ENCODE data around the gene MOB3B.

Gene MOB3B

DNA sequence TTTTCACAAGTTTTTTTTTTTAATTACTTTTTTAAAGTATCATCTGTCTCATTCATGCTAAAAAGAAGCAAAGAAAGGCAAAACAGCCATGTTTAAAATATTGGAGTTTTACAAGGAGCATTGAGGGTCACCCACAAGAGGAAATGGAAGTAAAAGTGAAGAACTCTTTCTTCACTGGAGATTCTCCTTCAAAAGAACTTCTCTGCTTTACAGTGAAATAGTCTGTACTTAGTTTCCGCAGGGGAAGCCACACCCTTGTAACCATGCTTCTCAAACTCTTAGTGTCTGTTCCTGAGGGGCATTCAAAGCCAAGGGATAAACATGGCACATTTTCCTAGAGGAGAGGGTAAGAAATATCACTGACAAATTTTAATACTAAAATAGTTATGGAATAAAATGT is 35.1 kb upstream of the MOB3B start:
- no peak overlapping the region for H3K9ac ChIP-seq (ENCODE audit: low read depth in 1 of 2, low read length in 2 of 2)
- no peaks in the 10 kb centered on the region for H3K9me3 ChIP-seq (ENCODE audit: control insufficient read depth in 1 of 2, low read length in 2 of 2)
- H3K4me3 ChIP-seq (ENCODE audit: low read depth in 1 of 2, low read length in 2 of 2), result no peak overlapping the region
- H3K27ac ChIP-seq (ENCODE audit: low read depth, low read length), result no peak overlapping the region
- H3K27me3 ChIP-seq (ENCODE audit: control insufficient read depth in 1 of 2, insufficient read depth in 2 of 2, low read length in 2 of 2), result no peaks in the 10 kb centered on the region
- H3K4me1 ChIP-seq (ENCODE audit: control insufficient read depth in 1 of 2, insufficient read depth in 2 of 2, low read length in 2 of 2), result peaks cover 0 to 3% of the 10 kb centered on the region in 2 donors
- H3K36me3 ChIP-seq (ENCODE audit: control insufficient read depth in 1 of 2, insufficient read depth in 2 of 2, low read length in 2 of 2), result peaks cover 10 to 12% of the 10 kb centered on the region in 2 donors

DNA sequence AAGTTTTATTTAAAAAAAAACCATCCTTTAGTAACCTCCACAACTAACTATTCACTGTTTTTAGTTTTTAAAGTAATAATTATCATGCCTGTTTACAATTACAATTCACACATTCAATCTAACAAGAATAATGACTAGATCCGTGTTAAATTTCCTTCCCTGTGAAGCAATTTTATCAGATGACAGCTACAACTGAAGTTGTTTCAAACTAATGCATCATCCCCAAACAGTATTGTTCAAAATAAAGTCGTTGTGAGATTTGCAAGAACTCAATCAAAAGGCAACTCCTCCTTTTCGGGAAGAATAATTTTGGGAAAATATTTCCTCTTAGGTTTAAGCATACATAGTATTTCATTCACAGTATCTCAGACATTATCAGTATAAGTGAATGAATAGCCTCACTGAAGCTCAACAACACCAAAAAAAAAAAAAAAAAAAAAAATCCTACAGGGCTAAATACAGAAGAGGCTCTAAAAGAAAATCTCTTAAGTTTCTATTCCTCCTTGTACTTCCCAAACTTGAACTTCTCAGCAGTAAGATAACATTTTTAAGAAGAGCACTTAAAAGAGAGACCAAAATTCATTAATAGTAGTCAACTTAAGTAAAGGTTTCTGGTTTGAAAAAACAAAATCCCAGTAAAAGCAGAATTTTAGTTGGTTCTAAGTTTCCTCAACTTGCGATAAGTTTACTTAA is 34.3 kb upstream of the MOB3B start:
- Histone ChIP-seq H3K4me3 (ENCODE audit: low read depth in 1 of 2, low read length in 2 of 2) (no peak overlapping the region), H3K36me3 (ENCODE audit: control insufficient read depth in 1 of 2, insufficient read depth in 2 of 2, low read length in 2 of 2) (peaks cover 10 to 12% of the 10 kb centered on the region in 2 donors), H3K4me1 (ENCODE audit: control insufficient read depth in 1 of 2, insufficient read depth in 2 of 2, low read length in 2 of 2) (no peaks in the 10 kb centered on the region), H3K9ac (ENCODE audit: low read depth in 1 of 2, low read length in 2 of 2) (no peak overlapping the region), H3K27ac (ENCODE audit: low read depth, low read length) (no peak overlapping the region), H3K27me3 (ENCODE audit: control insufficient read depth in 1 of 2, insufficient read depth in 2 of 2, low read length in 2 of 2) (no peaks in the 10 kb centered on the region), H3K9me3 (ENCODE audit: control insufficient read depth in 1 of 2, low read length in 2 of 2) (no peaks in the 10 kb centered on the region)

GRCh38 chr9:27561685-27562084 is 32.1 kb upstream of the MOB3B start:
- H3K9ac ChIP-seq (ENCODE audit: low read depth in 1 of 2, low read length in 2 of 2), result no peak overlapping the region
- H3K27me3 ChIP-seq (ENCODE audit: control insufficient read depth in 1 of 2, insufficient read depth in 2 of 2, low read length in 2 of 2), result no peaks in the 10 kb centered on the region
- no peaks in the 10 kb centered on the region for H3K9me3 ChIP-seq (ENCODE audit: control insufficient read depth in 1 of 2, low read length in 2 of 2)
- H3K27ac ChIP-seq (ENCODE audit: low read depth, low read length), result no peak overlapping the region
- H3K4me3 ChIP-seq (ENCODE audit: low read depth in 1 of 2, low read length in 2 of 2), result no peak overlapping the region
- no peaks in the 10 kb centered on the region for H3K4me1 ChIP-seq (ENCODE audit: control insufficient read depth in 1 of 2, insufficient read depth in 2 of 2, low read length in 2 of 2)
- H3K36me3 ChIP-seq (ENCODE audit: control insufficient read depth in 1 of 2, insufficient read depth in 2 of 2, low read length in 2 of 2), result peaks cover 11 to 19% of the 10 kb centered on the region in 2 donors

- peaks cover 9 to 29% of the 10 kb centered on the region in 2 donors for H3K36me3 ChIP-seq (ENCODE audit: control insufficient read depth in 1 of 2, insufficient read depth in 2 of 2, low read length in 2 of 2)
- H3K4me1 ChIP-seq (ENCODE audit: control insufficient read depth in 1 of 2, insufficient read depth in 2 of 2, low read length in 2 of 2), result no peaks in the 10 kb centered on the region
- H3K9me3 ChIP-seq (ENCODE audit: control insufficient read depth in 1 of 2, low read length in 2 of 2), result no peaks in the 10 kb centered on the region
- H3K27me3 ChIP-seq (ENCODE audit: control insufficient read depth in 1 of 2, insufficient read depth in 2 of 2, low read length in 2 of 2), result no peaks in the 10 kb centered on the region
- no peak overlapping the region for H3K4me3 ChIP-seq (ENCODE audit: low read depth in 1 of 2, low read length in 2 of 2)
- H3K27ac ChIP-seq (ENCODE audit: low read depth, low read length), result no peak overlapping the region
- H3K9ac ChIP-seq (ENCODE audit: low read depth in 1 of 2, low read length in 2 of 2), result no peak overlapping the region
Observed at GRCh38 chr9:27560457-27560856, 30.8 kb upstream of the MOB3B start.

DNA sequence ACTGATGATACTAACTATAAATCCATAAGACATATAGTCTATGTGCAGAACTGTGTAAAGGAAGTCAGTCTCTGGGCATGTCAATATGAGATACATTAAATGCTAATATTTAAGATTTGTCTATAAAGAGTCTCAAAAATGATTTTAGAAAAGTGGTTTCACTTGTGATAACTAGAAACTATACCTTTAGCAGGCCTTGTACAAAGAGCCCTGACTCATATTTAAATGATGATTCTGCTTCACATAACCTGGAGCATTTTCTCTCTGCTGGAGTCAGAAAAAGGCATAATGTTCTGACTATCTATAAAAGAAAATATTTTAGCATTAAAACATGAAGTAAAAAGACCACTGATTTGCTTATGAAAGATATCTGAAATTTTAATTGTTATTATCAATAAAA is 28.7 kb upstream of the MOB3B start:
- Histone ChIP-seq H3K4me3 (ENCODE audit: low read depth in 1 of 2, low read length in 2 of 2) (no peak overlapping the region), H3K9me3 (ENCODE audit: control insufficient read depth in 1 of 2, low read length in 2 of 2) (no peaks in the 10 kb centered on the region), H3K36me3 (ENCODE audit: control insufficient read depth in 1 of 2, insufficient read depth in 2 of 2, low read length in 2 of 2) (peaks cover 9 to 30% of the 10 kb centered on the region in 2 donors), H3K27ac (ENCODE audit: low read depth, low read length) (no peak overlapping the region), H3K27me3 (ENCODE audit: control insufficient read depth in 1 of 2, insufficient read depth in 2 of 2, low read length in 2 of 2) (no peaks in the 10 kb centered on the region), H3K9ac (ENCODE audit: low read depth in 1 of 2, low read length in 2 of 2) (no peak overlapping the region), H3K4me1 (ENCODE audit: control insufficient read depth in 1 of 2, insufficient read depth in 2 of 2, low read length in 2 of 2) (no peaks in the 10 kb centered on the region)

- Histone ChIP-seq H3K4me1 (ENCODE audit: control insufficient read depth in 1 of 2, insufficient read depth in 2 of 2, low read length in 2 of 2) (no peaks in the 10 kb centered on the region), H3K9me3 (ENCODE audit: control insufficient read depth in 1 of 2, low read length in 2 of 2) (no peaks in the 10 kb centered on the region), H3K9ac (ENCODE audit: low read depth in 1 of 2, low read length in 2 of 2) (no peak overlapping the region), H3K27me3 (ENCODE audit: control insufficient read depth in 1 of 2, insufficient read depth in 2 of 2, low read length in 2 of 2) (no peaks in the 10 kb centered on the region), H3K4me3 (ENCODE audit: low read depth in 1 of 2, low read length in 2 of 2) (no peak overlapping the region), H3K27ac (ENCODE audit: low read depth, low read length) (no peak overlapping the region), H3K36me3 (ENCODE audit: control insufficient read depth in 1 of 2, insufficient read depth in 2 of 2, low read length in 2 of 2) (peaks cover 9 to 39% of the 10 kb centered on the region in 2 donors)
Observed at GRCh38 chr9:27556470-27556869, 26.9 kb upstream of the MOB3B start.

GRCh38 chr9:27554712-27555111 is 25.1 kb upstream of the MOB3B start:
- no peak overlapping the region for H3K9ac ChIP-seq (ENCODE audit: low read depth in 1 of 2, low read length in 2 of 2)
- no peak overlapping the region for H3K4me3 ChIP-seq (ENCODE audit: low read depth in 1 of 2, low read length in 2 of 2)
- H3K9me3 ChIP-seq (ENCODE audit: control insufficient read depth in 1 of 2, low read length in 2 of 2), result no peaks in the 10 kb centered on the region
- H3K27me3 ChIP-seq (ENCODE audit: control insufficient read depth in 1 of 2, insufficient read depth in 2 of 2, low read length in 2 of 2), result no peaks in the 10 kb centered on the region
- H3K36me3 ChIP-seq (ENCODE audit: control insufficient read depth in 1 of 2, insufficient read depth in 2 of 2, low read length in 2 of 2), result peaks cover 13 to 34% of the 10 kb centered on the region in 2 donors
- no peak overlapping the region for H3K27ac ChIP-seq (ENCODE audit: low read depth, low read length)
- H3K4me1 ChIP-seq (ENCODE audit: control insufficient read depth in 1 of 2, insufficient read depth in 2 of 2, low read length in 2 of 2), result no peaks in the 10 kb centered on the region

DNA sequence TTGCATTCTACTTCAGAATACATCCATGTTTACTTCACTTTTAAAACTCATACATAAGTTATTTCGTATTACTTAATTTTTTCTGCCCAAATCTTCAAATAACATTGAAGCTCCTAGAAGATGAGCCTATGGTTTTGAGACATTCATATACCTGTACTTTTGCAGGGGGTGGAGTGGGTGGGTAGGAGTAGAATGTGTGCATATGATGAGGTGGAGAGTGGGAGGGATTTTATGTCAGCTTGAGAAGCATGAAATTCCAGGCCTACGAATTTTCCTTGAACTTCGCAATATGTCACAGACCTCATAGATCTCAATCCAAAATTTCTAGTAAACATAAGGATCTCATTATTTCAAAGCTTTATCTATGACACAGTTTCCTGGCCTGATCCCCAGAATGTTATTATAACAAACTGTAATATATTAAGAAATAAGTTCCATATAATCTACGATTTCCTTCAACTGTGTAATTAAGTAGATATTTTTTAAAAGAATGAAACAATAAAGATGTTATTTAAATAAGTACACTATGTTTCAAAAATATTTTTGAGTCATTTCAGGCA is 19.7 kb upstream of the MOB3B start:
- H3K4me3 ChIP-seq (ENCODE audit: low read depth in 1 of 2, low read length in 2 of 2), result no peak overlapping the region
- no peaks in the 10 kb centered on the region for H3K4me1 ChIP-seq (ENCODE audit: control insufficient read depth in 1 of 2, insufficient read depth in 2 of 2, low read length in 2 of 2)
- peaks cover 8 to 19% of the 10 kb centered on the region in 2 donors for H3K36me3 ChIP-seq (ENCODE audit: control insufficient read depth in 1 of 2, insufficient read depth in 2 of 2, low read length in 2 of 2)
- H3K27me3 ChIP-seq (ENCODE audit: control insufficient read depth in 1 of 2, insufficient read depth in 2 of 2, low read length in 2 of 2), result no peaks in the 10 kb centered on the region
- H3K9ac ChIP-seq (ENCODE audit: low read depth in 1 of 2, low read length in 2 of 2), result no peak overlapping the region
- no peaks in the 10 kb centered on the region for H3K9me3 ChIP-seq (ENCODE audit: control insufficient read depth in 1 of 2, low read length in 2 of 2)
- H3K27ac ChIP-seq (ENCODE audit: low read depth, low read length), result no peak overlapping the region

- Histone ChIP-seq H3K27me3 (ENCODE audit: control insufficient read depth in 1 of 2, insufficient read depth in 2 of 2, low read length in 2 of 2) (no peaks in the 10 kb centered on the region), H3K4me3 (ENCODE audit: low read depth in 1 of 2, low read length in 2 of 2) (no peak overlapping the region), H3K9ac (ENCODE audit: low read depth in 1 of 2, low read length in 2 of 2) (no peak overlapping the region), H3K4me1 (ENCODE audit: control insufficient read depth in 1 of 2, insufficient read depth in 2 of 2, low read length in 2 of 2) (no peaks in the 10 kb centered on the region), H3K27ac (ENCODE audit: low read depth, low read length) (no peak overlapping the region), H3K9me3 (ENCODE audit: control insufficient read depth in 1 of 2, low read length in 2 of 2) (no peaks in the 10 kb centered on the region), H3K36me3 (ENCODE audit: control insufficient read depth in 1 of 2, insufficient read depth in 2 of 2, low read length in 2 of 2) (peaks cover 8 to 16% of the 10 kb centered on the region in 2 donors)
Observed at GRCh38 chr9:27548055-27548741, 18.6 kb upstream of the MOB3B start.

DNA sequence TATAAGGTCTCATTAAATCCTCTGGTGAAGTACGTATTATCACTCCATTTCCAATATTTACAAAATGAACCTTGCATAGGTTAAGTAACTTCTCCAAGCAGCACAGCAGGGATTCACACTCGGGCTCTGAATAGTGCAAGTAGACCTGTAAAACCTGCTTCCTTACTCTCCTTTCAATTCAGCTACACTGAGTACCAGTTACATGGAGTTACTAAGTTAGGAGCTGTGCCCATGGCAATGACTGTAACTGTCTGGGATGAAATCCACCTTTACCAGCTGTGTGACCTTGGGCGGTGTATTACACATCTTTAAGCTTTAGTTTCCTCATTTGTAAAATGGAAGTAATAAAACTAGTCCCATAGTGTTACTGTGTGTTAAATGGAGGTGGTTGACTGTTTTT is 15.9 kb upstream of the MOB3B start:
- no peaks in the 10 kb centered on the region for H3K27me3 ChIP-seq (ENCODE audit: control insufficient read depth in 1 of 2, insufficient read depth in 2 of 2, low read length in 2 of 2)
- peaks cover 5 to 8% of the 10 kb centered on the region in 2 donors for H3K36me3 ChIP-seq (ENCODE audit: control insufficient read depth in 1 of 2, insufficient read depth in 2 of 2, low read length in 2 of 2)
- H3K9ac ChIP-seq (ENCODE audit: low read depth in 1 of 2, low read length in 2 of 2), result no peak overlapping the region
- H3K27ac ChIP-seq (ENCODE audit: low read depth, low read length), result no peak overlapping the region
- H3K9me3 ChIP-seq (ENCODE audit: control insufficient read depth in 1 of 2, low read length in 2 of 2), result no peaks in the 10 kb centered on the region
- H3K4me1 ChIP-seq (ENCODE audit: control insufficient read depth in 1 of 2, insufficient read depth in 2 of 2, low read length in 2 of 2), result no peaks in the 10 kb centered on the region
- H3K4me3 ChIP-seq (ENCODE audit: low read depth in 1 of 2, low read length in 2 of 2), result no peak overlapping the region

Measured in duodenal mucosa (tissue), 2 donors.